HG02852 (cell line): ENCODE measurements around the gene RAB27A.

Source experiments
- ATAC-seq: cut with Tn5 transposase; IDR thresholded peaks from one replicate; pipeline ENCODE4 v1.9.1; 2021; ENCODE audit warnings: mild to moderate bottlenecking, moderate library complexity; ENCODE audit not compliant: unreplicated experiment

The RAB27A gene

GRCh38 chr15:55164284-55164683, 125.3 kb downstream of the RAB27A start:
- no peak for ATAC-seq
